Heart left ventricle (tissue), 16 donors: ENCODE results near the gene RMND5A. TPM values are rescaled to one million over a fixed set of nuclear protein-coding genes. Genes with fewer than 3 reads are reported as not detected.
"Not testable (repeated sequence)": the region's sequence is repeated elsewhere in the genome, so short reads cannot be mapped to it uniquely, and the experiment has no call there.

ENCODE experiments used
- ATAC-seq, 4 donors: fragments of 200-7000 bp; cut with Tn5 transposase; one replicate each; pipeline ENCODE4 v1.9.1; 2020 to 2022; ENCODE audit warnings: moderate library complexity in 4 of 4, mild to moderate bottlenecking in 3 of 4, moderate number of reproducible peaks in 1 of 4
- DNase-seq, 5 donors: peaks; one replicate each; pipeline ENCODE4 v3.0.0-alpha.2; 2020
- H3K27ac ChIP-seq, 12 donors: fragments of 200-600 bp; sonication (generic) in 4 of 12; one replicate each; pipeline versions ENCODE4 v1.5.0 to v1.8.0; 2016 to 2022; ENCODE audit warnings: mild to moderate bottlenecking in 2 of 12
- H3K27me3 ChIP-seq, 9 donors: fragments of 200-600 bp; sonication (generic) in 2 of 9; one replicate each; pipeline versions ENCODE4 v1.5.1 to v1.8.0; 2016 to 2022; ENCODE audit warnings: mild to moderate bottlenecking in 3 of 9
- H3K36me3 ChIP-seq, 9 donors: fragments of 200-600 bp; sonication (generic) in 2 of 9; one replicate each; pipeline versions ENCODE4 v1.5.0 to v1.8.0; 2018 to 2022; ENCODE audit warnings: mild to moderate bottlenecking in 2 of 9
- H3K4me1 ChIP-seq, 12 donors: fragments of 200-600 bp; sonication (generic) in 4 of 12; one replicate each; pipeline versions ENCODE4 v1.5.0 to v1.8.0; 2016 to 2022; ENCODE audit warnings: mild to moderate bottlenecking in 3 of 12
- H3K4me3 ChIP-seq, 12 donors: fragments of 200-600 bp; sonication (generic) in 4 of 12; one replicate each; pipeline versions ENCODE4 v1.5.0 to v1.8.0; 2017 to 2022; ENCODE audit warnings: mild to moderate bottlenecking in 9 of 12, moderate library complexity in 4 of 12
- H3K9me3 ChIP-seq, 12 donors: fragments of 200-600 bp; sonication (generic) in 4 of 12; one replicate each; pipeline versions ENCODE4 v1.5.0 to v1.8.0; 2016 to 2022; ENCODE audit warnings: mild to moderate bottlenecking in 1 of 12
- WGBS, 4 donors: extraction: QIAGEN DNeasy Blood & Tissue Kit in 2 of 4; methylation state at CpG; one replicate each; pipeline versions ENCODE4 v1.1.5 to v1.1.7; 2013 to 2018; 5-methylcytosine and 5-hydroxymethylcytosine counted together
- intact Hi-C, 10 donors: fragments of 100-400 bp; cut with DNase I; formaldehyde crosslinking; loops; one replicate each; pipeline versions ENCODE4 v1.11.1 to v1.14.2; 2022
- polyA plus RNA-seq, 2 donors: library from polyadenylated mRNA; stranded (reverse); fragments of 200-250 nt; gene quantifications; one replicate each; pipeline ENCODE4 v1.2.3, GENCODE V29; 2013
- total RNA-seq, 9 donors: library from RNA; depleted of rRNA in 2 of 9; stranded (reverse); fragments of >200 nt in 2 of 9; fragmentation: NEBNext Ultra II Directional in 3 of 9; extraction: Animal tissue kit (Norgen Biotek cat#: 25700) in 3 of 9; gene quantifications; one replicate each; pipeline versions ENCODE4 v1.1.0 to v1.2.4, GENCODE V29; 2016 to 2023
- donor health status: ischemic (EF 13 %, LVEDD 7.1; RV severe dilation, severe dysfunction).
- donor health status: healthy with polysubstance abuse.
- donor health status: DM: no; HTN: yes; CAD: no.
- donor health status: DM: no; HTN: no; CAD: no.
- donor health status: ischemic (EF 25% LVEDD 6.9; RV normal size, moderate dysfunction).
- donor health status: ischemic (EF 25% LVEDD 5.7; RV mildly dilated, moderate dysfunction).
- donor health status: healthy.
- donor health status: DM: yes; HTN: yes; CAD: no.
- donor health status: ischemic (EF 35%, LVEDD 5.7; RV mildly dilated, moderate dysfunction).
- donor health status: nonischemic (EF 11% LVEDD 7.7; RV severe dilation, severe dysfunction).
- donor health status: DM: yes; HTN: yes; CAD: no.
- donor health status: PGD.
- donor health status: ischemic (EF 29% LVEDD 5.4; RV normal size, mild dysfunction).
- donor health status: nonischemic (EF 23%, LVEDD 6.1; RV moderate dilation, normal function).

Gene RMND5A
- total and polyA plus RNA-seq, 11 donors = 29.9 to 148 (median 90.7) TPM

- H3K4me3 ChIP-seq = not testable (repeated sequence)
Measured at GRCh38 chr2:86725706-86726105, 5.6 kb downstream of the RMND5A start.

GRCh38 chr2:86732040-86732525, 12.0 kb downstream of the RMND5A start:
- H3K36me3 ChIP-seq, ATAC-seq, H3K9me3 ChIP-seq, intact Hi-C loops, DNase-seq, H3K4me3 ChIP-seq, H3K4me1 ChIP-seq, H3K27ac ChIP-seq, H3K27me3 ChIP-seq: not testable (repeated sequence)
- WGBS, 4 donors = 61 to 64% (median 62%) methylated on average over 2 to 4 of the region's 6 CpGs

More at GRCh38 chr2:86725706-86726105, 5.6 kb downstream of the RMND5A start:
- H3K36me3 ChIP-seq, H3K27ac ChIP-seq, H3K4me1 ChIP-seq, DNase-seq, ATAC-seq, intact Hi-C loops, H3K27me3 ChIP-seq, H3K9me3 ChIP-seq: not testable (repeated sequence)
- no CpG with 5 or more reads among the region's 2 CpGs for WGBS, 4 donors

GRCh38 chr2:86732837-86733236, 12.7 kb downstream of the RMND5A start:
- H3K27ac ChIP-seq, H3K4me3 ChIP-seq, H3K36me3 ChIP-seq, H3K4me1 ChIP-seq, intact Hi-C loops, DNase-seq, H3K27me3 ChIP-seq, H3K9me3 ChIP-seq, ATAC-seq: not testable (repeated sequence)

GRCh38 chr2:86733528-86733927, 13.4 kb downstream of the RMND5A start:
- 80 to 100% (median 84%) methylated on average over 1 to 2 of the region's 4 CpGs for WGBS, 4 donors
- H3K27ac ChIP-seq, H3K9me3 ChIP-seq, intact Hi-C loops, H3K4me1 ChIP-seq, DNase-seq, H3K36me3 ChIP-seq, ATAC-seq, H3K4me3 ChIP-seq, H3K27me3 ChIP-seq: not testable (repeated sequence)

GRCh38 chr2:86734896-86735295, 14.8 kb downstream of the RMND5A start:
- H3K36me3 ChIP-seq, H3K27ac ChIP-seq, ATAC-seq, H3K27me3 ChIP-seq, H3K9me3 ChIP-seq, H3K4me1 ChIP-seq, intact Hi-C loops, H3K4me3 ChIP-seq, DNase-seq: not testable (repeated sequence)
- no CpG with 5 or more reads among the region's 1 CpG for WGBS, 4 donors

- H3K9me3 ChIP-seq, H3K4me1 ChIP-seq, H3K4me3 ChIP-seq, H3K27me3 ChIP-seq, H3K27ac ChIP-seq, intact Hi-C loops, DNase-seq, ATAC-seq: not testable (repeated sequence)
- peaks cover 0 to 17% (median 10%) of the 10 kb centered on the region in 9 donors for H3K36me3 ChIP-seq
Measured at GRCh38 chr2:86739485-86739884, 19.4 kb downstream of the RMND5A start.

- H3K9me3 ChIP-seq, H3K27ac ChIP-seq, H3K4me3 ChIP-seq, intact Hi-C loops, H3K4me1 ChIP-seq, DNase-seq, H3K27me3 ChIP-seq: not testable (repeated sequence)
- no CpG with 5 or more reads among the region's 11 CpGs for WGBS, 4 donors
- peak in 2 of 4 donors; percentile 40 to 46 for ATAC-seq
- H3K36me3 ChIP-seq = peaks cover 0 to 20% (median 13%) of the 10 kb centered on the region in 9 donors
Measured at GRCh38 chr2:86739889-86740288, 19.8 kb downstream of the RMND5A start.

GRCh38 chr2:86741889-86742498, 21.9 kb downstream of the RMND5A start:
- 50 to 60% methylated on average over 1 of the region's 4 CpGs; no CpG with 5 or more reads in 2 of the 4 donors for WGBS, 4 donors
- H3K9me3 ChIP-seq, H3K4me3 ChIP-seq, intact Hi-C loops, H3K27ac ChIP-seq, DNase-seq, H3K27me3 ChIP-seq, ATAC-seq: not testable (repeated sequence)
- peaks cover 0 to 19% (median 5%) of the 10 kb centered on the region in 12 donors for H3K4me1 ChIP-seq
- peaks cover 0 to 23% (median 14%) of the 10 kb centered on the region in 9 donors for H3K36me3 ChIP-seq
